Suprapubic skin (tissue), 4 donors: Measurements from ENCODE around the gene ST6GALNAC4.

Source experiments
- EP300 ChIP-seq: sonication (generic); formaldehyde crosslinking; IDR thresholded peaks from one replicate; pipeline ENCODE4 v1.6.1; 2017; ENCODE audit warnings: antibody characterized with exemption
- POLR2A ChIP-seq, 2 donors: fragments of 450-650 bp; IDR thresholded peaks; one replicate each; pipeline ENCODE4 v1.6.1; 2017; ENCODE audit warnings: antibody characterized with exemption in 2 of 2, mild to moderate bottlenecking in 2 of 2, moderate library complexity in 2 of 2
- POLR2AphosphoS5 ChIP-seq, 3 donors: sonication (generic); formaldehyde crosslinking; IDR thresholded peaks; one replicate each; pipeline ENCODE4 v1.6.1; 2017; ENCODE audit warnings: antibody characterized with exemption in 3 of 3
- TF ChIP-seq, protein P1 (sequence below), 2 donors: fragments of 200-600 bp in 1 of 2; fragments of 450-650 bp in 1 of 2; sonication (generic) in 1 of 2; IDR thresholded peaks; one replicate each; pipeline ENCODE4 v1.5.1; 2016 to 2019; ENCODE audit warnings: antibody characterized with exemption in 2 of 2, mild to moderate bottlenecking in 1 of 2, moderate library complexity in 1 of 2

GRCh38 chr9:127860260-127860659 is 56.6 kb downstream of the ST6GALNAC4 start:
- TF ChIP-seq, protein P1, sequence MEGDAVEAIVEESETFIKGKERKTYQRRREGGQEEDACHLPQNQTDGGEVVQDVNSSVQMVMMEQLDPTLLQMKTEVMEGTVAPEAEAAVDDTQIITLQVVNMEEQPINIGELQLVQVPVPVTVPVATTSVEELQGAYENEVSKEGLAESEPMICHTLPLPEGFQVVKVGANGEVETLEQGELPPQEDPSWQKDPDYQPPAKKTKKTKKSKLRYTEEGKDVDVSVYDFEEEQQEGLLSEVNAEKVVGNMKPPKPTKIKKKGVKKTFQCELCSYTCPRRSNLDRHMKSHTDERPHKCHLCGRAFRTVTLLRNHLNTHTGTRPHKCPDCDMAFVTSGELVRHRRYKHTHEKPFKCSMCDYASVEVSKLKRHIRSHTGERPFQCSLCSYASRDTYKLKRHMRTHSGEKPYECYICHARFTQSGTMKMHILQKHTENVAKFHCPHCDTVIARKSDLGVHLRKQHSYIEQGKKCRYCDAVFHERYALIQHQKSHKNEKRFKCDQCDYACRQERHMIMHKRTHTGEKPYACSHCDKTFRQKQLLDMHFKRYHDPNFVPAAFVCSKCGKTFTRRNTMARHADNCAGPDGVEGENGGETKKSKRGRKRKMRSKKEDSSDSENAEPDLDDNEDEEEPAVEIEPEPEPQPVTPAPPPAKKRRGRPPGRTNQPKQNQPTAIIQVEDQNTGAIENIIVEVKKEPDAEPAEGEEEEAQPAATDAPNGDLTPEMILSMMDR (IDR thresholded peaks at IDR 0.05), result no peak
- TF ChIP-seq POLR2A (IDR thresholded peaks at IDR 0.05) (no peak), POLR2AphosphoS5 (IDR thresholded peaks at IDR 0.05) (no peak), EP300 (no peak)
